Germinal center (tissue), 1 donor: ENCODE results near the gene UBE2E3.
"Not testable (repeated sequence)": the region's sequence is repeated elsewhere in the genome, so short reads cannot be mapped to it uniquely, and the experiment has no call there.

ENCODE experiments used
- DNase-seq: peaks from one replicate; pipeline ENCODE4 v3.0.0; 2012; ENCODE audit warnings: mixed read lengths, low spot score

Gene UBE2E3

DNA sequence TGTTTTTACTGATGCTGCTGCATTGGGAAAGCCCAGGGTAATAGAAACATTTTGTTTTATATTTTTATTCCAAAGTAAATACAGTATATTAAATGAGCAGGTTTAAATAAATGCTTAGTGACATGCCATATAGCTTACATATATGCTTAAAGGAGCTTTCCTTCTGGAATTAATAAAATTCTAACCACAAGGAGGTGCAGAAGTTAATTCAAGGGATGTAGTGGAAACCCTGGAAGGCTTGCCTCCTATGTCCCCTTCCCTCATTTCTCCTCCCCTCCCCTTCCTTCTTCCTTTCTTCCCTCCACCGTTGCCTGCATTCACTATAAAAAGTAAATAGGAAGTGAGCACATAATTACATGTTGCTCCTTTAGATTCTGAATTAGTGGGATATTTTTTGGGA, 96.3 kb downstream of the UBE2E3 start:
- DNase-seq: no peak

DNA sequence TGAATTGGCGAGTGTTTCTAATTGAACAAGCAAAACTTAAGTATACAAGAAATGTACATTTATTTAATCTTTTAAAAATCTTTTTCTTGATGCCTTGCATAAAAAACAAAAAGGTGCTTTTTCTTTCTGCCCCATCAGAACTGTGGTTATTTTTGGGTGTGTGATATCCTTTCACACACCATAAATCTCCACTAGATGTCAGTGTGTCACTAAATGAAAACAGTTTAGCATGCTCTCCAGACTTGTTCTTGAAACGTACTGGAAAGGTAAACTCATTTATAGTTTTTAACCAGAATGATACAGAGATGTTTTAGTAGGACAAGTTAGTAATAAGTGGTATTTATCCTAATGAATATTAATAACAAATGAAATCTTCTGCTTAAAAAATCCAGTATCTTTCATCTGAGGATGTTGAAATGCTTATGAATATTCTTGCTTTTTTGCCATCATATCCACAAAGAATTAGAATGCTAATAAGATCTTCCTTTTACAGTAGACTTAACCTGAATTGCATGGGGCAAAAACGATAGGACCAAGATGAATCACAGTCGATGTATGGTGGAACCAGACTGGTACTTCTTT, 96.8 kb downstream of the UBE2E3 start:
- DNase-seq: peak; percentile 40

DNA sequence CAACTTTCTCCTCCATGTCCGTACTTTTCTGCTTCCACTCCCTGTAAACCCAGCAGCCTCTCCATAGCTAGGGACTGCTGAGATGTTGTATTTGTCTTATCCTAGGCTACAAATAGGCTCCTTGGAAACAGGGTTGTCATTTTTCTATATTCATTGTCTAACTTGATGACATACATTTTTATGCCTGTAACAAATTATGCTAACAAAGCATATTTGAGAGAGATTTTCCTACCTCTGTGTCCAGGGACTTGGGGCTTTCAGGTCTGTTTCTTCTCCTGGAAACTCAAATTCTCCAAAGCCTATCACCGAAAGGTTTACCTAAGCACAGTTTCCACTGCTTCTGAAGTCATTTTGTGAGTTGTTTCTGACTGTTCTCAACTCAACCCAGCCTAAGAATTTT, 102.7 kb downstream of the UBE2E3 start:
- no peak for DNase-seq

DNA sequence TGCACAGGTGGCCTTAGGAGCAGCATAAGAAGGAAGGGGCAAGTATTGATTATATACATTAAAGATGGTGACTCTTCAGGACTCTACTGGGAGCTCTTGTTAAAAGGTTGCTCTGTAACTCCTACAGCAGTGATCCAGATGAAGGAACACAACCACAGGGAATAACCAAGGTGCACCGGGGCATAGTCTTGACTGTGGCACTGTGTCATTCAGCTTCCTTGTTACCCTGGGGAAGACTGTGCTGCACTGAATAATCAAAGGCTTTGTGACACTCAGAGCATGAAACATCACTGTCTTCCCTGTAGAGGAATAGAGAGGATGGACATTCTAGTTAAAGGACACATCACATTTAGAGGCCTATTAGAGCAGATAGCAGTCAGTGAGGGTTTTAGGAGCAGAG, 105.3 kb downstream of the UBE2E3 start:
- no peak for DNase-seq

DNA sequence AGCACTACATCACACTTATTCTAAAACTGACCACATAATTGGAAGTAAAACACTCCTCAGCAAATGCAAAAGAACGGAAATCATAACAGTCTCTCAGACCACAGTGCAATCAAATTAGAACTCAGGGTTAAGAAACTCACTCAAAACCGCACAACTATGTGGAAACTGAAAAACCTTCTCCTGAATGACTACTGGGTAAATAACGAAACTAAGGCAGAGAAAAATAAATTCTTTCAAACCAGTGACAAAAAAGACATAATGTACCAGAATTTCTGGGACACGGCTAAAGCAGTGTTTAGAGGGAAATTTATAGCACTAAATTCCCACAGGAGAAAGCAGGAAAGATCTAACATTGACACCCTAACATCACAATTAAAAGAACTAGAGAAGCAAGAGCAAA, 111.5 kb downstream of the UBE2E3 start:
- DNase-seq: not testable (repeated sequence)

DNA sequence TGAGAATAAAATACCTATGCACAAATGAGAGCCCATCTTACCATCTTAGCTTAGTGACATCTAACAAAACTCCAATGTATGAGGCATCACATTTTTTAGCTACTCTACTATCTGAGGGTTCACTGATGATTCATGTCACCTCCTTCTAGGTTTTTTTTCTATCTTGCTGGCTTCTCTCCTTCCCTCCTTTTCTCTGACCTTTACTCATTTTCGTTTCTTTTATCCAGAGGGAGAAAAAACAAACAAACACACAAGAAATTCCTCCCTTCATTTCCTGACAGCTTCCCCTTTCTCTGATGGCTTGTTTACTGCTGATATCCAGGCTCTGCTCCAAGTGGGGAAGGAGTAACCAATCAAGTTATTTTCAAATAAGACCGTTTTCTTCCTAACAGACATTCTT, 115.1 kb downstream of the UBE2E3 start:
- no peak for DNase-seq

DNA sequence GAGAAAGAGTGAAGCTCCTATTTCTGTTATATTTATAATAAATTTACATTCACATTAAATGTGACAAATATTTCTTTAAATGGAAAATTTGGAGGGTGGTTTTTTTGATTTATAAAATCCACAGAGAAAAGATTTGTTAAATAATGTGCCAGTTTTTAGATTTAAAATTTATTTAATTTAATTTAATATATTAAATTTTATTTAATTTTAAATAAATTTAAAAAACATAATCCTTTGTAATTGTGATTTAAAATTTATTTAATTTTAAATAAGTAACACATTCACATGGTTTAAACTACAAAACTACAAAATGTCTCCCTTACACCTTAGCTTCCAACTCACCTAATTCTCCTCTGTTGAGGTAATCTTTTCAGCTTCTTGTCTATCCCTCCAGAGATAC, 123.3 kb downstream of the UBE2E3 start:
- no peak for DNase-seq

DNA sequence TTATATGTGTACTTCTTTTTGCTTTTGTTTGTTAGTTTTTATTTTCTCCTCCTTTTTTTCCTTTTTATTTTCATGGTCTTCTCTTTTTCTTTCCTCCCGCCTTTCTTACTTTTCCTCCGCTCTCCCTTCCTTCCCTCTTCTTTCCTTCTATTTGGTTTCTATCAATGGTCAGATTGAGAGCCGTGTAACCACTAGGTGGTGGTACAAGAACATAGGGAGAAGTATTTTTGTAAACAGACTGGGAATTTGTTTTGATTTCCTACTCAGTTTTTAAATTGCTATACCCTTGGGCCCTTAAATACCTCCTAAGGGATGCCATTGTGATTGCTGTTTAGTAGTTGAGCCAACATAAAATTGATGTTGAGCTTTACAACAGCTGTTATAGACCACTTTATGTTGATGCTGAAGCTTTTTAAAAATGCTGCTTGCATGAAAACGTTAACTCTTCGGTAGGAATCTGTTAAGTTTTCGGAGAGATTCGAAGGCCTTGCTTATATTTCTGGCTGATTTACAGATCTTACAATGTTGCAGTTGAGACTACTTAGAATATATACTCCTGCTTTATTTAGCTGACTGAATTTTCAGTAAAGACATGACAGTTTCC, 124.2 kb downstream of the UBE2E3 start:
- no peak for DNase-seq

DNA sequence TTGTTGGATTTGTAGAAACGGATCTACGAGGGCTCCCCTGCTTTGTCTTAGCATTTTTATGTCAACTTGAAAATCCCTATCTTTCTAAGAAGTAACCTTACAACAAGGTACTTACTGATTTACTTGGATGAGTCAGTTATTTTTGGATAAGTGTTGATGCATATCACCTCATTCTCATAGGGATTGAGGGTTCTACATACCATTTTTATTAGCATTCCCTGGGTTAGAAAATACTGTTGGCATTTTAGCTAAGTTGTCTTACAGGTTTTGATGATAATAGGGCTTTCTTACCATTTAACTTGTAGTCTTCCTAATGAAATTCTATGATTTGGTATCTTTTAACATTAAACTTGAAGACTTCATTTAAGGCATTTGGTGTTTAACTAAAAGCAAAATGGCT, 125.2 kb downstream of the UBE2E3 start:
- DNase-seq: no peak

DNA sequence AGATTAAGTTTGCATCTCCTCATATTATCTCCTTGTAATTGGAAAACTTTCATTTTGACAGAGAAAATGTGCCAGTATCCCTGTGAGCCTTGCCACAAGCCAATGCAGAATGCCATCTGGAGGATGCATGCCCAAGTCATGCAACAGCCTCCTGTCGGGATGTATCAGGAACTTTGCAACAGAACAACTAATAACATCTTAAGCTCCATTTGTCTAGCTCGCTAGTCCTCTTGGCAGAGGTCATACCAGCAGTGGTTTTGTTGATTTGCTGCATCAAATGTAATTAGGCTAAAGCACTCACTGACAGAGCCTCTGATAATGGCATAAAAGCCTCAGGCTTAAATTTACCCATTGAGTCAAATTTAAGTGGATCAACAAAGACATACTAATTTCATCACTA, 125.8 kb downstream of the UBE2E3 start:
- DNase-seq: no peak

DNA sequence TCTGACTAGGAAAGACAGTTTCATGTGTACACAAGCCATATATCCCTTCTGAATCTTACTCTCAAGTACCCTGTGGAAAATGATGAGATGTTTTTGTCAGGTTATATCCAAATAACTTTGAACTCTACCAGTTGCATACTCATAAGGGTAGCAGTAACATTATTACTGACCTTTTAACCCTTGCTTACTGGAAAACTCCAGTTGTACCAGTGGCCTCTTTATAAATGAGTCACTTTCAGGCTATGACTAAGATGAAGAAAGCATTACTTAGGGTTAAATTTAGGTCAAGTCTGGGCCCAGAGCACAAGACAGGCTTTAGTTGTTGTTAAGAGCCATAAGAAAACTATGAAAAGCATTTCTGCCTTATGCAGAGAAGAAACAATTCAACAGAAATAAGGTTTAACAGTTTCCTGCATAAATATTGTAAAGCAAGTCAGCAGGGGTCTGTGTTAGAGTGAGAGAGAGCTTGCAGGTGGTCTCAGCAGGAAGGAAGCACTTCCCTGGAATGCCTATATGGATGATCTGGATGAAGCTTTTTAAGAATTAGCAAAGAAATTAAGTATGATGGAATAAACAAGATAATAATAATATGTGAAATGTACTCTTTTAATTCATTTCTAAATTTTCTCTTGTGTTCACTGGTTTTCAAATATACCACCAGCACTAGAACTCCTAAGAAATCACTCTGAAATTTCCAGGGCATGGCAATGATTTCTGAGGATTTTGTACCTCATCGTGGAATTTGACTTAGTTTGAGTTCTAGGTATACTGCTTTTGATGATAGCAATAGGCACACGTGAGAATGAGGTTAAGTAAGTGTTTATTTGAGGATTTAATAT, 126.6 kb downstream of the UBE2E3 start:
- no peak for DNase-seq

DNA sequence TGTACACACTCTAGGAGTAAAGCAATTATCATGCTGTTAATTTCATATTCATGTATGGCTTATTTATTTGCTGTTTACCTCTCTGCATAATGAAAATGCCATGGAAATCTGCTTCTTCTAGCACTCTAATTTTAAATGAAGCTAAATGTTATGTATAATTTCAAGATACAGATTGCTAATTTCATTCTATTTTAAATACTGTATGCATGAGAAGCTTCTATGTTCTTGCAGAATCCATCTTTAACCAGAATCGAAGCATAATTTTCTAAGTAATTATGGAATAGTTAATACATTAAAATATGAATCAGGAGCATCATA, 127.2 kb downstream of the UBE2E3 start:
- no peak for DNase-seq

DNA sequence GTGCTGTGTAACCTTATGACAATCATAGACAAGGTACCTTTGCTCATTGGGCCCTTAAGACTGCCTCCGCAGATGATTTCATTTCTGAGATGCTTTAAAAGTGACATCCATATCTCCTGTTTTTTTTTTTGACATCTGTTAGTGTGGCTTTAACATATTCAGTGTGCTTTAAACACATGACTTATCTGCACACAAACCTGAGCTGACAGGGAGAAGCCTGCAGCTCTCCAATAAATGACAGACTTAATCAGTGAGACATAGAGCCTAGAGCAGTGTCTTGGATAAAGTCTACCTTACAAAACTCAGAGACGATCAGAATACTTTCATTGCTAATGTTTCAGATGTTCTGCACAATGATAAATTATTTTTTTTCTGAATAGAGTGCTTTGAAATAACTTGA, 130.7 kb downstream of the UBE2E3 start:
- DNase-seq: no peak

DNA sequence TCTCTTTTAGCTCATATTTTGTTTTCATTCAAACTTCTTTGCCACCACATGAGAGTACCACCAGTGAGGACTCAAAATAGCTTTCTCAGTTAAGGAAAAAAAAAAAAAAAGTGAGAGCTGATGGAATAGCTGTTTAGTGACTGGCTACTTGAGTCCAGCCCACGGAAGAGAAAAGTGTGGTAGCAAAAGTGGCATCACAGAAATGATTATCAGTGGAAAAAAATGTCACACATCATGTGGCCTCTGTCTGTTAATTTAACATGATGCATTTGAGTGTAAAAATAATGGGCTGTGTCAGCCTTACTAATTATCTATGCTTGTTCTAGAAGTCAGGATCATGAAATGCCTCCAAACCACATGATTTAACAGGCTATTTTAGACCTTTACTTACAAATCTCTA, 132.5 kb downstream of the UBE2E3 start:
- DNase-seq: no peak
